GM19043 (cell line): Measurements from ENCODE around the gene SPDYE16.
"Not testable (repeated sequence)": the region's sequence is repeated elsewhere in the genome, so short reads cannot be mapped to it uniquely, and the experiment has no call there.

Source experiments
- ATAC-seq: cut with Tn5 transposase; IDR thresholded peaks from one replicate; pipeline ENCODE4 v1.9.1; 2021; ENCODE audit warnings: low read depth; ENCODE audit not compliant: unreplicated experiment

Gene SPDYE16

DNA sequence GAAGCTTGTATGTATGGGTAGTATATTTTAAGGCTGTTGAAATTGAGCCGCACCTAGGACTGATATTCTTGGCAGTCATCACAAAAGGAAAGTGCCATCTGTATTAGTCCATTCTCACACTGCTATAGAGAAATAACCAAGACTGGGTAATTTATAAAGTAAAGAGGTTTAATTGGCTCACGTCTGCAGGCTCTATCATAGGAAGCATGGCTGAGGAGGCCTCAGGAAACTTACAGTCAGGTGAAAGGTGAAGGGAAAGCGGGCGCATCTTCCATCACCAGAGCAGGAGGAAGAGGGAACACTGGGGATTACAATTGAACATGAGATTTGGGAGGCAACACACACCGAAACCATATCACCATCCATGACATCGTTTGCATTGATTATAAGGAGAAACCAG lies 8.9 kb upstream of the SPDYE16 start:
- ATAC-seq: not testable (repeated sequence)

DNA sequence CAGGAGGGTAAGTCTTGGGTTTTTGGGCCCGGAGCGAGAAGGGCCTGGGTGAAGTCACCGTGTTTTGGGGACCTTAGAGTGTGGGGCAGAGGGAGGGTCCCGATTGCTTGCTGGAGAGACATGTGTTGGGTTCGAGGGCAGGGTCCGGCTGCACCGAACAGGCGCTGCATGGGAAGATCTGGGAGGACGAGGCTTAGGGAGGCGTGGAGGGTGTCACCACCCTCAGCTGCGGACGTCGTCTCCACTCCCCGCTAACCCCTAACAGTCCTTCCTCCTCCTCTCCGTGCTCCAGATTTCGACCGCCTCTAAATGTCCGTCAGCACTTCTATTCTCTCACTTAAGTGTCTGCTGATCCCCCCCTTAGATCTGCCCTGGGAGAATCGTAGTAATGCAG lies 6.8 kb upstream of the SPDYE16 start:
- ATAC-seq: not testable (repeated sequence)

DNA sequence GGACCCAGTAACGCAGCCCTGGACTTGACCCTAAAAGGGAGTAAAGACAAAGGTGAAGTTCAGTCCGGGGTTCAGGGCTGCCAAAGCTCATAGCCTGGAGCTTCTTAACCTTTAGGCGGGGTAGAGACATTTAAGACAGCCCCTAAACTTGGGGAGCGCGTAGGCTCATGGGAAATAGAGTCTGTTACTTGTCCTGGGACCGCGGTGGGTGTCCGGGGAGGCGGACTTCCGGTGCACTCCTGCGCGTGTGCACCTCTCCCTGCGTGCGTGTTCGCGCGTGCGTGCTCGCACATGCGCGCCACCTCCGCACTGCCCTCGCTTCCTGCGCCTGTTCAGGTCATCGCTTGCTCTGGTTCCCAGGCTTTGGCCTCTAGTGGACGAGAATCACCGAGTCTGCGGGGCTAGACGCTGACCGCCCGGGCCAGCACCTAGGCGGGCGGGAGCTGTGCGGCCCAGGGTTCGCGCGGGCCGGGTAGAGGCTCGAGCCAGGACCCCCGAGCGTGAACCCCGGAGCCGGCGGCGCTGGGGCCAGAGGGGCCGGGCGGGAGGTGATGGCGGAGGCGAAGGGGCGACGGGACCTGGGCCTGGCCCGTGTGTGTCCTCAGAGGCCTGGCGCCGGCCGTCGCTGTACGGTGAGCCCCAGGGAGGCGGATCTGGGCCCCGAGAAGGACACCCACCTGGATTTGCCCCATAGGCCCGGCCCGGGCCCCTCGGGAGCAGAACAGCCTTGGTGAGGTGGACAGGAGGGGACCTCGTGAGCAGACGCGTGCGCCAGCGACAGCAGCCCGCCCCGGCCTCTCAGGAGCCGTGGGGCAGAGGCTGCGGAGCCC lies 6.1 kb upstream of the SPDYE16 start:
- ATAC-seq: peak; percentile 99

DNA sequence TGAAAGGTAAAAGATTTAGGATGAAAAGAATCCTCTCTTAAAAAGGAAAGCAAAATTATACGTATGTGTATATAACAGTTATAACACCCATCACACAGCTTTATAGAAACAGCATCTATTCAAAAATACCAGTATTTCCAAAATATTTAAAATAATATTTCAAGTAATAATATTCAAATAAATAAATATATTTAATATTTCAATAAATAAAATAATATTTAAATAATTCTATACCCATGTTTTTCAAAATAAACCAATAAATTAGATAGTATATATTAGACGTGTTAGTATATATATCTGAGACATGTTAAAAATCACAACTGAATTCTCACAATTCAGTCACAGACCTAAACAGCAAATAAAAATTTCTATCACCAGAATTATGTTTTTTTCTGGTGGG lies 11.5 kb downstream of the SPDYE16 start:
- ATAC-seq: not testable (repeated sequence)

DNA sequence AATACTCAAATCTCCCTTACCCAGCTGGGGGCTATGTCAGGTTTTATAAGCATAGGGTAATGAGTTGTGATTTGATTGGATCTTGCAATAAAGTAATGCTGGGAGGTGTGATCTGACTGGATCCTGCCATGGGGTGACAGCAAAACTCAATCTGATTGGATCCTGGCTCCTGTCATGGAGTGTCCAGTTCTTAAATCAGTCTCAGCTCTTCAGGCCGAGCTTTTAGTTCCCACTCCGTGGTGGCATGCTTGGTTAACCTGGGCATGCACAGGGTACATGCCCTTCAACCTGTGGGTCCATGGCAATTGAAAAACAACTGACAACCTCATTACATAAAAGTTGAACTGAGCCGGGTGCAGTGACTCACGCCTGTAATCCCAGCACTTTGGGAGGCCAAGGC lies 16.9 kb downstream of the SPDYE16 start:
- not testable (repeated sequence) for ATAC-seq

DNA sequence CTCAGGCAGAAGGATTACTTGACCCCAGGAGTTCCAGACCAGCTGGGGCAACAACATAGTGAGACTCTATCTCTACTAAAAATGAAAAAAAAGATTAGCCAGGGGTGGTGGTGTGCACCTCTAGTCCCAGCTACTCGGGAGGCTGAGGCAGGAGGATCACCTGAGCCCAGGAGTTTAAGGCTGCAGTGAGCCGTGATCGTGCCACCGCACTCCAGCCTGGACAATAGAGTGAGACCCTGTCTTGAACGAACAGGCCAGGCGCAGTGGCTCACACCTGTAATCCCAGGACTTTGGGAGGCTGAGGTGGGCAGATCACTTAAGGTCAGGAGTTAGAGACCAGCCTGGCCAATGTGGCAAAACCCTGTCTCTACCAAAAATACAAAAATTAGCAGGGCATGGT lies 26.2 kb downstream of the SPDYE16 start:
- ATAC-seq: not testable (repeated sequence)

DNA sequence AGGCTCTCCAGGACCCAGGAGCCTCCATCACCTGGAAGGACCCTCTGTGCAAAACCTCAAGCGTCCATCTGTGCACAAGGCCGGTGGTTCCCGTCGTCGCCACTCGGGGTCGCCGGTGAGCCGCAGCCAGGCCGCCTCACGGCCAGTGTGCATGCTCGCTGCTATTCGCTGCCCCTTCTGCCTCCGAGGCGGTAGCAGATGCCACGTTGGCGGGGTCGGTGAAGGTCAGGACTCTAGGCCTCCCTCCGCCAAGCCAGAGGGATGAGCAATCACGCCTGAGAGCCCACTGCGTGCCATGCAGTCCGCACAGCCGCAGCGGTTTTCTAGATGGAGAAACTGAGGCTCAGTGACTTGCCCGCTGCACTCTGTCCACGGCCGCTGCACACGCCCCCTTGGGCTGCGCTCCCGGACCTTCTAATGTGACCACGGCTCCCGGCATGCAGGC lies 27.1 kb downstream of the SPDYE16 start:
- ATAC-seq: no peak

DNA sequence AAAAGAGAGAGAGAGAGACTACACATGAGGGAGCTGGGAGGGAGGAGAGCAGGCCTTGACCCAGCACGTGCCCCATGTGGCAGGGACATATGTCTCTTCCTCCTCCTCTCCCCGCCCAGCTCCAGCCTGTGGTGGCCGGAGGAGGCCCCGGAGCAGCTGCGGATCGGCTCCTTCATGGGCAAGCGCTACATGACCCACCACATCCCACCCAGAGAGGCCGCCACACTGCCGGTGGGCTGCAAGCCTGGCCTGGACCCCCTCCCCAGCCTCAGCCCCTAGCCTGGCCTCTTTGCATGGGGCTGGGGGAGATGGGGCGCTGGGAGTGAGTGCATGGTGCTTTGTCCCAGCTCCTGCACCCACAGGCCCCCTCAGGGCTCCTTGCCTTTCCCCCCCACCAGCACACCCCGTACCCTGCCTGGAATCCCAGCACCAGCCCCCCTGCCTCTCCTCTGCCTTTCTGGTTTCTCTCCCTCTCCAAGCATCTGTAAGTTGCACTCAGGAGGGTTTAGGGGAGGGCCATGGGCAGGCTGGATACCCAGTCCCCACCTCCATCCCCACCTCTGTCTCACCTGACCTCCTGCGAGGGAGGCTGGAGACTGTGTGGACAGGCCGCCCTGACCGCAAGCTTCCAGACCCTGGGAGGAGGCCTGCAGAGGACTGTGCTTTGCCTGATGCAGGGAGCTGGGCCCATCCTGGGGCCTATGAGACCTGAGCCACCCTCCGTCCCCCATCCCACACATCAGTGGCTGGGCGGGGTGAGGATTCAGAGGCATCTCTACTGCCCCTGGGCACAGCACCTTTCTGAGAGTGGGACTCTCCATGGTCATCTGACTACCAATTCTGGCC lies 27.9 kb downstream of the SPDYE16 start:
- ATAC-seq: no peak

DNA sequence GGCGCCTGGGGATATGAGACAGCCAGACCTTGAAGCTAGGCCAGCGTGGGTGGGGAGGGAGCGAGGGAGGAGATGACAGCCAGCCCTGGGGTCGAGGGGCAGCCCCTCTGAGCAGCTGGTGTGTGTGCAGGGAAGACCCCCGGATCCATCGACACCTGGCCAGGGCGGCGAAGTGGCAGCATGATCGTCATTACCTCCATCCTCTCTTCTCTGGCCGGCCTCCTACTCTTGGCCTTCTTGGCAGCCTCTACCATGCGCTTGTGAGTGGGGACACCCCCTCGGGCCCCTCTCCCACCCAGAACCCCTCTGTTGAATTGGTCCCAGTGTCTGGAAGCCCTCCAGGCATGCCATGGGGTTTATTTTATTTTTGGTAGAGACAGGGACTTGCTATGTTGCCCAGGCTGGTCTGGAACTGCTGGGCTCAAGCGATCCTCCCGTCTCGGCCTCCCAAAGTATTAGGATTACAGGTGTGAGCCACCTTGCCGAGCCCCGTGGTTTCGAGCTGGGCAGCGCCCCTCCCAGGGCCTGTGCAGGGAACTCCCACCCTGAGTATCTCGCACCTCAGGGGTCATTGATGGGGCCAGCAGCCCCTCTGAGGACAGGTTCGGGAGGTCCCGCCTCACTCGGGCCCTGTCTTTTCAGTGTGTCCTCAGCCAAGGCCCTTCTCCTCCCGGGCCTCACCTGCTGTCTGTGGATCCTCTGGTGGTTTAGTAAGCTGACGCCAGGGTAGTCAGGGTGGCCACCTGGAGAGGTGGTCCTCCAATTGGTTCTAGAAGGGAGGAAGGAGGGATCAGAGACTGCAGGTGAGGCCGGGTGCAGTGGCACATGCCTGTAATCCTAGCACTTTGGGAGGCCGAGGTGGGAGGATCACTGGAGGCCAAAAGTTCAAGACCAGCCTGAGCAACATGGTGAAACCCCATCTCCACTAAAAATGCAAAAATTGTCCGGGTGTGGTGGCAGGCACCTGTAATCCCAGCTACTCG lies 29.0 kb downstream of the SPDYE16 start:
- no peak for ATAC-seq

DNA sequence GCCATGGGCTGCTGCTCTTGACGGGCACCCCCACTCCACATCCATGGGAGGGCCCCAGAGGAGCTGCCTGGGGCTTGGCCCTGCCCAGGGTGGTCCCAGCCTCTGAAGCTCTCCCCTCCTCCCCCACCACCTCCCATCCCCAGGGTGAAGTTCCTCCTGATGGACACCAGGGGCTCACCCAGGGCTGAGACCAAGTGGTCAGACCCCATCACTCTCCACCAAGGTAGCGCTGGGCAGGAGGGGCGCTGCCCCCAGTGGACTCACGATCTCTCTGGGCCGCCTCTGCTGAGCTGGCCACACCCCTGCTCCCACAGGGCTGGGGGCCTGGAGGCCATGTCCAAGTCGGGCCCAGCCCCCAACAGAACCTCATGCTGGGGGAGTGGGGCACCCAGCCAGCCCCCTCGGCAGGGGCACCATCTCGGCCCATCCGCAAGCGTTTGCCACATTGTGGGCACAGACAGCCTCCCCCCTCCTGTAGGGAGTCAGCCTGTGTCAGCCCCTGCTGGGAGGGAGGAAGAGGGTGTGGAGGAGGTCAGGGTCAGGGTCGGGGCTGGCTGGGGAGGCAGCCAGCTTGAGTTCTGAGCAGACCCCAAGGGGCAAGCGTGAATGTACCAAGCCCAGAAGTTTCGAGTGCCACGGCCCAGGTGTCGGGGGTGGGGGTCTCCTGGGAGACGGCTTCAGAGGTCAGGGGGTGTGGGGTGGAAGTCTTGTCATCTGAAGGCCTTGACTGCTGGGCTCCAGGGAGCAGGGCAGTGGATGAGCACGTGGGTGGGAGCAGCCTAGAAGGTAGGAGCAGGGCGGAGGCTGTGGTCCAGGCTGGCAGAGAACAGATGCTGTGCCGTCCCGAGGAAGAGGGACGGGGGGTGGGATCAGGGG lies 29.9 kb downstream of the SPDYE16 start:
- no peak for ATAC-seq

DNA sequence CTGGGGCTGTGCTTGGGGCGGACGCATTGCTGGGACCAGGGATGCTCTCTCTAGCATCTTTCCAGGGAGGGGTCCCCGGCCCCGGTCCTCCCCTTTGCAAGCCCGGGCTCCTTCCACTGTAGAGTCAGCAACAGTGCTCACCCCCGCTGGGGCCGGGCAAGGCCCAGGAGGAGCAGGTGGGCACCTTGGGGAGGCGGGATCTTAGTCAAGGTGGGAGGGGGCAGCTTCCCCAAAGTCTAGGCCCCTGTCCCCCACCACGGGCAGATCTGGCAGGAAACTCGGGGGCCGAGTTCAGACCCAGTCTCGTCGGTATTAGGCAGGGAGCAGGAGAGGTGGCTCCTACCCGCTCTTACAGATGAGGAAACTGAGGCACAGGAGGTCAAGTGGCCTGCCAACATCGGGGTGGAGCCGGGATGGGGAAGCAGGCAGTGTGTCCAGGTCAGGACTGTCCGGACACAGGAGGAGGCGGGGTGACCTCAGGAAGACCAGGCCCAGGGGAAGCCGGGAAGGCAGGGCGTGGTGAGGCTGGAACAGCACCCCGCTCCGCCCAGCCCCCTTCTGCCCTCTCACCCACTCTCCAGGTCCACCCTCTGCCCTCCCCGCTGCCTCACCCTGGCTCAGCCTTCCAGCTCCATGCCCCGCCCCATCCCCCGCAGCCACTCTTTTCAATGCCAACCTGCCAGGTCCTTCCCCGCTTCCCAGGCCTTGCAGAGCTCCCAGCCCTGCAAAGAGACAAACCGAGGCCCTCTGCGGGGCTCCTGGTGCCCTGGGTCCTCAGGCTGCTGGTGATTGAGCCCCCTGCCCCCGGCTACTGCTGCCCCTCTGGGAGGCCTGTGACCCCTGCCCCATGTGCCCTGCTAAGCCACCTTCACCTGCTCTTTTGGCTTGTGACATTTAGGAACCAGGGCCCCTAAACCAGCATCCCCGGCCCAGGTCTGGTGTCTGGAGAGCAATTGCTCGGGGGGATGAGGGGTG lies 30.9 kb downstream of the SPDYE16 start:
- not testable (repeated sequence) for ATAC-seq

DNA sequence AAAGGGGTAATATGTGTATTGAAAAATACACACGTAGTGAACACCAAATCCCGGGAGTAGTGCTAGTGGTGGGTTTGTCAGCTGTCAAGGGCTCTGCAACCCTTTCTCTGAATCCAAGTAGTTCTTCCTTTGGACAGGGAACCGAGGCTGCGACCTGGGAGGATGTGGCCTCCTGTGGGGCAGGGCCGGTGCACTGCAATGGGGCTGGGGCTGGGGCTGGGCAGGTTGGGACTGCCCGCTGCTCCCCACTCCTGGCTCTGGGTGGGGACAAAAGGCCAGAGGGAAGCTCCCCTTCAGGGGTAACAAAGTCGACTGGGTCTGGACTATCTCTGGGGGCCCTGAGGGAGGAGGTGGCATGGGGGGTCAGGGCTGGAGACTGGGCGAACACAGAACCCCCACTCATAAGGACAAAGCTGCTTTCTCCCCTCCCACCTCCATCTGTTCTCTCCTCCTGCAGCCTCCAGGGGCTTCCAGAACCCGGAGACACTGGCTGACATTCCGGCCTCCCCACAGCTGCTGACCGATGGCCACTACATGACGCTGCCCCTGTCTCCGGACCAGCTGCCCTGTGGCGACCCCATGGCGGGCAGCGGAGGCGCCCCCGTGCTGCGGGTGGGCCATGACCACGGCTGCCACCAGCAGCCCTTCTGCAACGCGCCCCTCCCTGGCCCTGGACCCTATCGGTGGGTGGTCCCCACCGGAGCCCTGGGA lies 31.7 kb downstream of the SPDYE16 start:
- ATAC-seq: not testable (repeated sequence)

DNA sequence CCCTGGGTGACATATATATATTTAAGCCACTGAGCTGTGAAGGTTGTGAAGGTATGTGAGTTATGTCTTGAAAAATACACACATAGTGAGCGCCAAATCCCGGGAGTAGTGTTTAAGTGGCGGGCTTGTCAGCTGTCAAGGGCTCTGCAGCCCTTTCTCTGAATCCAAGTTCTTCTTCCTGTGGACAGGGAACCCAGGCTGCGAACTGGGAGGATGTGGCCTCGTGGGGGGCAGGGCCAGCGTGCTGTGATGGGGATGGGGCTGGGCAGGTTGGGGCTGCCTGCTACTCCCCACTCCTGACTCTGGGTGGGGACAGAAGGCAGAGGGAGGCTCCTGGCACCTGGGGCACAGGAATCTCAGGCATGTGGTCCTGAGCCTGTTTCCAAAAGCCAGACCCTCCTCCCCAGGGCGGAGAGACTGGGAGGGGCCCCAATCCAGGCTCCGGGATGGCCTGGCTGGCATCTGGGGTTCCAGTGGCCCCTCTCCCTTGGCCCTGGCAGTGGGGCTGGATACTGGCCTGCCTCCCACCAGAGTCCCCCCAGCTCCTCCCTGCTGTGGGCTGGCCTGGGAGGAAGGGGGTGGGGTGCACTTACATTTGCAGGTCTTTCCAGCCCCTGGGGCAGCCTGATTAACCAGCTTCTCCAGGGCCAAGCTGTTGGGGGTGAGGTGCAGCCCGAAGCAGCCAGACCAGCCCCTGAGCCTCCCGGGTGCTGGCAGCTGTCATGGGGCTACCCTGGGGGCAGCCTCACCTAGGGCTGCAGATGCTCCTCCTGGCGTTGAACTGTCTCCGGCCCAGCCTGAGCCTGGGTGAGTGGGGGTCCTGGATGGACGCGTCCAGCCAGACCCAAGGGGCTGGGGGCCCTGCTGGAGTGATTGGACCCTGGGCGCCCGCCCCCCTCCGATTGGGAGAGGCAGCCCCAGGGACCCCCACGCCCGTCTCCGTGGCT lies 32.9 kb downstream of the SPDYE16 start, which contains the start of gene UPK3B:
Gene UPK3B (plus strand): TSS at position 622 of the 947 bp plus-strand sequence. CDS start 101 bp downstream, at position 723.
- ATAC-seq: no peak

DNA sequence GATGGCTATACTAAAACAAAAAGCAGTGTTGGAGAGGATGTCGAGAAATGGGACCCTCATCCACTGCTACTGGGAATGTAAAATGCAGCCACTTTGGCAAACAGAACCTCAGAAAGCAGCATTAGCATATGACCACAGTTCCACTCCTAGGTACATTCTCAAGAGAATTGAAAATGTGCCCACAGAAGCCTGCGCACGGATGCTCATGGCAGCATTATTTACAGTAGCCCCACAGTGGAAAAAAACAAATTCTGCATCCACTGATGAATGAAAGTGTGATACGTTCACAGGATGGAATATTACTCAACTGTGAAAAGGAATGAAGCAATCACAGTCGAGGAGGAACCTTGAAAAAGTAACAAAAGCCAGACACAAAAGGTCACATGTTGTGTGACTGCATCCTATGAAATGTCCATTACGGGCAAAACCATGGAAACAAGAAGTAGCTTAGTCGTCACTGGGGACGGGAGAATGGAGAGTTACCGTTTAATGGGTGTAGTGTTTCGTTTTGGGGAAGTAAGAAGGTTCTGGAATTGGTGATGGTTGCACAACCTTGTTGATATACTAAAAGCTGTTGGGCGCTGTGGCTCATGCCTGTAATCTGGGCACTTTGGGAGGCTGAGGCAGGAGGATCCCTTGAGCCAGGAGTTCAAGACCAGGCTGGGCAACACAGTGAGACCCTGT lies 35.2 kb downstream of the SPDYE16 start:
- no peak for ATAC-seq

DNA sequence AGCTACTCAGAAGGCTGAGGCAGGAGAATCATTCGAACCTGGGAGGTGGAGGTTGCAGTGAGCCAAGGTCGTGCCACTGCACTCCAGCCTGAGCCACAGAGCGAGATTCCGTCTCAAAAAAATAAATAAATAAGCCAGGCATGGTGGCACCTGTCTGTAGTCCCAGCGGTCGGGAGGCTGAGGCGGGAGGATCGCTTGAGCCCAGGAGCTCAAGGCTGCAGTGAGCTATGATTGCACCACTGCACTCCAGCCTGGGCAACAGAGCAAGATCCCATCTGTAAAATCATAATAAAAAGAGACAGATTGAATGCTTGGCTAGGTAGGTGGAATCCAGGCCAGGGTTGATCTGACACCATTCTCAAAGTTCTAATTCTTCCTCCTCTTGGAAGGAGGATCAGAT lies 36.5 kb downstream of the SPDYE16 start:
- ATAC-seq: not testable (repeated sequence)

DNA sequence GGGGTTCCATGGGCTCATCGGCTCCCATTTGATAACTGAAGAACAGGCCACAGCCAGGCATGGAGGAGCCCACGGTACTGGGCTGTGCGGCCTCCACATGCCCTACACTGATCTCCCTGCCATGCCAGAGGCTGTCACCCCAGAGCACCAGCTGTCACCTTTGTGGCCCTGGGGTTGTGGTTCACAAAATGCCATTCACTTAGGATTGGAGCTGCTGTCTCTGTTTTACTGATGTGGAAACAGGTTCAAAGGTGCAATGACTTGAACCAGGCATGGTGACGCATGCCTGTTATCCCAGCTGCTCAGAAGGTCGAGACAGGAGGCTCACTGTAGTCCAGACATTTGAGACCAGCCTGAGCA lies 37.0 kb downstream of the SPDYE16 start:
- ATAC-seq: no peak
